ENCODE results near the gene PRKCSH. TPM values are rescaled to one million over a fixed set of nuclear protein-coding genes. Genes with fewer than 3 reads are reported as not detected.

Gene PRKCSH
- total and polyA plus RNA-seq, 8 donors: 273 to 338 (median 304) TPM

DNA sequence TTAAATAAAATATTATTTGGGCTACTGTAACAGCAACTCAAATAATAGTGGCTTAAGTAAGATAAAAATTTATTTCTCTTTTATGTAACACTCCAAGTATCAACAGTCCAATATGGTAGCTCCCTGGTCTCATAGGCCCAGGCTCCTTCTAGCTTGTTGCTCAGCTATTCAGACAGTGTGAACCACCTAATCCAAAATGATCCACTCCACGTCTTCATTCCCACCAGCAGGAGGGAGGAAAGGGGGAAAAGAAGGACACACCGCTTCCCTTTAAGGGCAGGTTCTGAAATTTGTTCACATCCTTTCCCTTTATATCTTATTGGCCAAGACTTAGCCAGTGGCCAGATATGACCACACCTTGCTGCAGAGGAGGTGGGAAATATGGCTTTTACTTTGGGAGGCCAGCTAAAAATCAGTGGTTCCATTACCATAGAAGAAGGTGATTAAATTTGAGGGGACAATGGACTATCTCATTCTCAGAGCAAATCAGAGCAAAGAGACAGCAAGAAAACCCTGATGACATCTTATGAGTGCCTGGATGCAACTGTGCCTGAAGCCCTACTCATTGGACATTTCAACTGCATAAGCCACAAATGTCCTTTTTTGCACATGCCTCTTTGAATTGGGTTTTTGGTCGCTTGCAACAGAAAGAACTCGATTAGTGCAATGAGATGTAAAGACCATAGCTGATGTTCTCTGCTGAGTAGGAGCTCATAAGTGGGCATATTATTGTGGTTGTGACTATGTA, 44.3 kb upstream of the PRKCSH start:
- Histone ChIP-seq H3K9me3 (peaks cover 0 to 10% of the 10 kb centered on the region in 2 donors), H3K36me3 (no peaks in the 10 kb centered on the region), H3K27me3 (no peaks in the 10 kb centered on the region), H3K27ac (no peak overlapping the region), H3K4me1 (peaks cover 0 to 15% of the 10 kb centered on the region in 2 donors), H3K4me3 (no peak overlapping the region)
- DNase-seq: no peak
- ATAC-seq: no peak
- intact Hi-C loops (cut with DNase I): no loop called here
- TF ChIP-seq, protein P1, sequence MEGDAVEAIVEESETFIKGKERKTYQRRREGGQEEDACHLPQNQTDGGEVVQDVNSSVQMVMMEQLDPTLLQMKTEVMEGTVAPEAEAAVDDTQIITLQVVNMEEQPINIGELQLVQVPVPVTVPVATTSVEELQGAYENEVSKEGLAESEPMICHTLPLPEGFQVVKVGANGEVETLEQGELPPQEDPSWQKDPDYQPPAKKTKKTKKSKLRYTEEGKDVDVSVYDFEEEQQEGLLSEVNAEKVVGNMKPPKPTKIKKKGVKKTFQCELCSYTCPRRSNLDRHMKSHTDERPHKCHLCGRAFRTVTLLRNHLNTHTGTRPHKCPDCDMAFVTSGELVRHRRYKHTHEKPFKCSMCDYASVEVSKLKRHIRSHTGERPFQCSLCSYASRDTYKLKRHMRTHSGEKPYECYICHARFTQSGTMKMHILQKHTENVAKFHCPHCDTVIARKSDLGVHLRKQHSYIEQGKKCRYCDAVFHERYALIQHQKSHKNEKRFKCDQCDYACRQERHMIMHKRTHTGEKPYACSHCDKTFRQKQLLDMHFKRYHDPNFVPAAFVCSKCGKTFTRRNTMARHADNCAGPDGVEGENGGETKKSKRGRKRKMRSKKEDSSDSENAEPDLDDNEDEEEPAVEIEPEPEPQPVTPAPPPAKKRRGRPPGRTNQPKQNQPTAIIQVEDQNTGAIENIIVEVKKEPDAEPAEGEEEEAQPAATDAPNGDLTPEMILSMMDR (IDR thresholded peaks at IDR 0.05): no peak

DNA sequence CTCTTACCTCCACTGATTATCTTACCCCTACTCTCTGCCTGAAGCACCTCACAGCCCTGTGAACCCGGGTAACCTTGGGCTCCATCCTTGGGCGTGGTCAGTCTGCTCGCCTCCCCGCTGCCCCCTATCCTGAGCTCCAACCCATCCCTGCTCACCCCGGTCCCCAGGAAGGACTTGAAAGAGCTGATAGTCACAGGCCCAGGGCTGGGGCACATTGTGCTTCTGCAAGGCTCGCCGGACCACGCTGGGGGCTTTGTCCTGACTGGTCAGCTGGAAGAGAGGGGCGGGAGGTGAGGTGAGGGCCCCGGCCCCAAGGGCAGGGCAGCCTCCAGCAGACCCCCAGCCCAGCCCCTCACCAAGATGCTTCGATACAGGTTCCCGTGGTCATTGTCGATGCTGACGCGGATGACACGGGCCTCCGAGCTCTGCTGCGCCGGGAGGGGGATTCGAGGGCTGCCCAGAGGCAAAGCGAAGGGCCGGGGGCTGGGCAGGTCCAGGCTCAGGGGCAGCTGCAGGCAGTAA, 38.3 kb upstream of the PRKCSH start:
- peaks cover 0 to 12% of the 10 kb centered on the region in 2 donors for H3K36me3 ChIP-seq
- TF ChIP-seq, protein P1 (IDR thresholded peaks at IDR 0.05): no peak
- H3K27me3 ChIP-seq: no peaks in the 10 kb centered on the region
- no peaks in the 10 kb centered on the region for H3K4me1 ChIP-seq
- no peak overlapping the region for H3K4me3 ChIP-seq
- ATAC-seq (no peak), DNase-seq (no peak)
- H3K9me3 ChIP-seq: no peaks in the 10 kb centered on the region
- intact Hi-C loops (cut with DNase I): no loop called here
- no peak overlapping the region for H3K27ac ChIP-seq

- intact Hi-C loops (cut with DNase I): no loop called here
- H3K4me3 ChIP-seq: no peak overlapping the region
- TF ChIP-seq, protein P1 (IDR thresholded peaks at IDR 0.05): no peak
Observed at GRCh38 chr19:11399667-11400066, 35.8 kb upstream of the PRKCSH start.

DNA sequence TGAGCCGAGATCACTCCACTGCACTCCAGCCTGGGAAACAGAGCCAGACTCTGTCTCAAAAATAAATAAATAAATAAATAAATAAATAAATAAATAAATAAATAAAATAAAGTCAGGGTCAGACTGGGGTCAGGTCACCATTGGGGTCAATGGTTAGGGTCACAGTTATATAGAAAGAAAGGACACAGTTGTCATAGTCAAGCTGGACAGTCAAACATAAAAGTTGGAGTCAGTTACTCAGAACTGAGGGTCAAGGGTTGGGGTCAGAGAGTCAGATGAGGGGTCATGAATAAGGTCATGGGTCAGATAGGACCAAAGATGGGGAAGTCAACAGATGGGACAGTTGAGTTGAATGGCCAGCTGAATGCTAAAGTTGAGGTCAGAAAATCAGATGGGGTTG, 34.6 kb upstream of the PRKCSH start:
- Histone ChIP-seq H3K9me3 (no peaks in the 10 kb centered on the region), H3K27me3 (peaks cover 0 to under 1% of the 10 kb centered on the region in 2 donors), H3K4me1 (no peaks in the 10 kb centered on the region), H3K27ac (no peak overlapping the region), H3K36me3 (peaks cover 0 to 19% of the 10 kb centered on the region in 2 donors), H3K4me3 (no peak overlapping the region)
- ATAC-seq (no peak), DNase-seq (no peak)
- intact Hi-C loops (cut with DNase I): no loop called here
- TF ChIP-seq, protein P1 (IDR thresholded peaks at IDR 0.05): no peak

More at GRCh38 chr19:11399667-11400066, 35.8 kb upstream of the PRKCSH start:
- no peak overlapping the region for H3K27ac ChIP-seq
- DNase-seq: no peak
- ATAC-seq: no peak
- no peaks in the 10 kb centered on the region for H3K27me3 ChIP-seq
- peaks cover 0 to 19% of the 10 kb centered on the region in 2 donors for H3K36me3 ChIP-seq
- H3K4me1 ChIP-seq: no peaks in the 10 kb centered on the region
- no peaks in the 10 kb centered on the region for H3K9me3 ChIP-seq

- TF ChIP-seq, protein P1 (IDR thresholded peaks at IDR 0.05): no peak
- intact Hi-C loops (cut with DNase I): no loop called here
- Histone ChIP-seq H3K27ac (no peak overlapping the region), H3K36me3 (peaks cover 0 to 19% of the 10 kb centered on the region in 2 donors), H3K4me1 (peaks cover 0 to 10% of the 10 kb centered on the region in 2 donors), H3K27me3 (peaks cover 0 to 9% of the 10 kb centered on the region in 2 donors), H3K9me3 (no peaks in the 10 kb centered on the region), H3K4me3 (no peak overlapping the region)
- ATAC-seq: no peak
- peak in 1 of 4 donors; percentile 34 for DNase-seq
Observed at GRCh38 chr19:11401808-11402543, 33.5 kb upstream of the PRKCSH start.
